ENCODE data around the gene ARHGAP35.
"Not testable (repeated sequence)": the region's sequence is repeated elsewhere in the genome, so short reads cannot be mapped to it uniquely, and the experiment has no call there.

Gene ARHGAP35

DNA sequence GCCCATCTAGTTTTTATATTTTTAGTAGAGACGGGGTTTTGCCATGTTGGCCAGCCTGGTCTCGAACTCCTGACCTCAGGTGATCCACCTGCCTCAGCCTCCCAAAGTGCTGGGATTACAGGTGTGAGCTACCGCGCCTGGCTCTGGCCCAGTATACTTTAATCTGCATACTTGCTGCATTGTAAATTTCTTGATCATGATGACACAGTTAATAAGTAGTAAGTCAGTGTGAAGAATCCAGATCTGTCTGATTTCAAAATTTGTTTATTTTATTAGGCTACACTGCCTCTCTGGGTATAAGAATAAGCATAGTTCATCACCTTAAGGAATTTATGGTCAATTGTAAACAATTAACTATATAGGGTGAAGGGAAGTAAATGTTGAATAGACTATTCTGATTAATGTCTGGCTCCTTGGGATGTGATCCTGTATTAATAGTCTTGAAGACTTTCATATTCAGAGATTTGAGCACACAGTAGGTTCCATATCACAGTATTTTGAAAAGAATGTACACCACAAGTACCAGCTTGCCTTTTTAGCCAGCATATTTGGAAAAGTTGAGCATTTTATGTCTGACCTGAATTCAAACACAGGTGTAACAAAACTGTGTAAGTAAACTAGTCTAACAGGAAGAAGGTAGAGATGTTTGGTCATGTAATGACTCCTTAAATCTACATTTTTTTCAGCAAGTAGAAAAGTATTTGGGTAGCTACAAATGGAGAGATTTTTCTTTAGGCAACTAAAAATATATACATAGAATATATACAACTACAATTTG is 7.4 kb downstream of the ARHGAP35 start:
- DNase-seq (ENCODE audit: low read depth in 4 of 4, low spot score in 1 of 4) = no peak

DNA sequence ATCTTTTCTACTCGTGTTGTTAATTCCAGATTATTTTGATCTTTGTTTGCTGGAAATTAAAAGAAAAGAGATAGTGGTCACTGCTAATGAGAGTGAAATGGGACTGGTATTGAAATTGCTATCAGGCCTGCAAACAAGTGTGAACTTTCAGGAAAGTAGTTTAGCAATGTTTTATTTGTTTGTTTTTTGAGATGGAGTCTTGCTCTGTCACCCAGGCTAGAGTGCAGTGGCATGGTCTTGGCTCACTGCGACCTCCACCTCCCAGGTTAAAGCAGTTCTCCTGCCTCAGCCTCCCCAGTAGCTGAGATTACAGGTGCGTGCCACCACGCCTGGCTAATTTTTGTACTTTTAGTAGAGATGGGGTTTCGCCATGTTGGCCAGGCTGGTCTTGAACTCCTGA is 10.4 kb downstream of the ARHGAP35 start:
- DNase-seq (ENCODE audit: low read depth in 4 of 4, low spot score in 1 of 4) = not testable (repeated sequence)

DNA sequence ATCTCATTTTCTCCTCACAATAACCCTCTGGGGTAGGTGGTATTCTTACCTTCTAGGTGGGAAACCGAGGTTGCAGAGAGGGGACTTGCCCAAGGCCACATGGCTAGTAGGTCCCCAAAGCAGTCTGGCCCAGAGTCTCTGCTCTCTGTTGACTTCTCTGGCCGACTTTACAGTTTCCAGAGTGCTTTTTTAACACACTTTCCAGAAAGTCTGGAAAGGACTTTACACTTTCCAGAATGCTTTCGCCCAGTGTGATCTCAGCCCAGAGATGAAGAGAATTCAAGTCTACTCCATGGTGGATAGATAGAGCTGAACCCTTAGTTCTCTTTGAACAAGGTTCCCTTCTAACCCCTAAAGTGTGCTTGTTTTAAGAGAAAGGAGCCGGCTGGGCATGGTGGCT is 12.2 kb downstream of the ARHGAP35 start:
- DNase-seq (ENCODE audit: low read depth in 4 of 4, low spot score in 1 of 4) = no peak

DNA sequence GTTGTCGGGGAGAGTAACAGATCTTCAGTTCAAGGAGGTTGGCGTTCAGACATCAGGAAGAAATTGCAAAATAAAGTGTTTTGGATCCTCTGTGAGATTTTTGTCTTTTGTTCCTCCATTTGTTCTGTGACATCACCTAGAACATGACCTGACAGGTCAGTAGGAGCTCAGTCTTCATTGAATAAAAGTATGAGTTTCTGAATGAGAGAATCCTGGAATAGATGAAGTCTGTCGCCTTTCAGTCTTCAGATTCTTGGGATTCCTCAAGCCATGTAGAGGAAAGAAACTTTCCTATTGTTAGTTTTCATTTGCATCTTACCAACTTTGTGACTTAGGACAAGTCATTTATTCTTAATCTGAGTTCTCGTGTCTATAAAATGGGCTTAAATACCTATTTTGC is 14.4 kb downstream of the ARHGAP35 start:
- no peak for DNase-seq (ENCODE audit: low read depth in 4 of 4, low spot score in 1 of 4)

DNA sequence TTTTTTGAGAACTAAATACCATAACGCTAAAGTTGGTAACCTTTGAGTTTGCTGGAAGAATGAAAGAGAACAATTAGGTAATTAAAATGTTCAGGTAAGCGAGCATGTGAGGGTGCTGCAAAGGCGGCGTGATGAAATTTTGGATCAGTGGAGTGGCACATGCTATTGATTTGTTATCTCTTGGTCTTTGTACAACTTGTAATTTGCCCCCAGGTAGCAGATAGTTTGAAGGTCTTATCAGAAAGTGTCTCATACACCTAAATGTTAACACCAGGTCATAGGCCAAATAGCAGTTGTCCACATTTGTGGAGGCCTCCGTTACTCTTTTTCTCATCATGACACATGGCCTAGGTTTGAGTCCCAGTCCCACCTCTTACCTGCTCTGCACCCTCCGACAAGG is 14.9 kb downstream of the ARHGAP35 start:
- no peak for DNase-seq (ENCODE audit: low read depth in 4 of 4, low spot score in 1 of 4)

DNA sequence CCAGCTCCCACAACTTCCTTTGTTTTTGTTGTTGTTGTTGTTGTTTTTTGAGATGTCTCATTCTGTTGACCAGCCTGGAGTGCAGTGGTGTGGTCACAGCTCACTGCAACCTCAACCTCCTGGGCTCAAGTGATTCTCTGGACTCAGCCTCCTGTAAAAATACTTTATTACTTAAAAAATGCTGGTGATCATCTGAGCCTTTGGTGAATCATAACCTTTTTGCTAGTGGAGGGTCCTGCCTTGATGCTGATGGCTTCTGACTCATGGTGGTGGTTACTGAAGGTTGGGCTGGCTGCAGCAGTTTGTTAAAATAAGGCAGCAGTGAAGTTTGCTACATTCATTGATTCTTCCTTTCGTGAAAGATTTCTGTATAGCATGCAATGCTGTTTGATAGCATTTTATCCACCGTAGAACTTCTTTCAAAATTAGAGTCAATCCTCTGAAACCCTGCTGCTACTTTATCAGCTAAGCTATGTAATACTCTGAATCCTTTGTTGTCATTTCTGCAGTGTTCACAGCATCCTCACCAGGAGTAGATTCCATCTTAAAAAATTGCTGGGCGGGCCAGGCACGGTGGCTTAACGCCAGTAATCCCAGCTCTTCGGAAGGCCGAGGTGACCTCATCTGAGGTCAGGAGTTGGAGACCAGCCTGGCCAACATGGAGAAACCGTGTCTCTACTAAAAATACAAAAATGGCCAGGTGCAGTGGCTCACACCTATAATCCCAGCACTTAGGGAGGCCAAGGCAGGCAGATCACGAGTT is 18.0 kb downstream of the ARHGAP35 start:
- no peak for DNase-seq (ENCODE audit: low read depth in 4 of 4, low spot score in 1 of 4)

DNA sequence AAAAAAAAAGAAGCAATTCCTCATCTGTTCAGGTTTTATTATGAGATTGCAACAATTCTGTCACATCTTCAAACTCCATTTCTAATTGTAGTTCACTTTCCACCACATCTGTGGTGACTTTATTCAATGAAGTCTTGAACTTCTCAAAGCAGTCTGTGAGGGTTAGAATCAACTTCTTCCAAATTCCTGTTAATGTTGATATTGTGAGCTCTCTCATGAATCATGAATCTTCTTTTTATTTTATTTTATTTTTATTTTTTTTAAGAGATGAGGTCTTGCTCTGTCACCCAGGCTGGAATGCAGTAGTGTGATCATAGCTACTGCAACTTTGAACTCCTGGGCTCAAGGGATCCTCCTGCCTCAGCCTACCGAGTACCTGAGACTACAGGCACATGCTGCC is 19.6 kb downstream of the ARHGAP35 start:
- no peak for DNase-seq (ENCODE audit: low read depth in 4 of 4, low spot score in 1 of 4)

DNA sequence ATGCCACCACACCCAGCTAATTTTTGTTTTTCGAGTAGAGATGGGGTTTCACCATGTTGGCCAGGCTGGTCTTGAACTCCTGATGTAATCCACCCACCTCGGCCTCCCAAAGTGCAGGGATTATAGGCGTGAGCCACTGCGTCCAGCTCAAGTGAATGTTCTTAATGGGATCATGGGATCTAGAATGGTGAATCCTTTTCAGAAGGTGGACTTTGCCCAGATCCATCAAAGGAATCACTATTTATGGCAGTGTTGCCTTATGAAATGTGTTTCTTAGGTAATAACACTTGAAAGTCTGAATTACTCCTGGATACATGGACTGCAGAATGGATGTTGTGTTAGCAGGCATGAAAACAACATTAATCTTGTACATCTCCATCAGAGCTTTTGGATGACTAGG is 20.3 kb downstream of the ARHGAP35 start:
- DNase-seq (ENCODE audit: low read depth in 4 of 4, low spot score in 1 of 4) = no peak

DNA sequence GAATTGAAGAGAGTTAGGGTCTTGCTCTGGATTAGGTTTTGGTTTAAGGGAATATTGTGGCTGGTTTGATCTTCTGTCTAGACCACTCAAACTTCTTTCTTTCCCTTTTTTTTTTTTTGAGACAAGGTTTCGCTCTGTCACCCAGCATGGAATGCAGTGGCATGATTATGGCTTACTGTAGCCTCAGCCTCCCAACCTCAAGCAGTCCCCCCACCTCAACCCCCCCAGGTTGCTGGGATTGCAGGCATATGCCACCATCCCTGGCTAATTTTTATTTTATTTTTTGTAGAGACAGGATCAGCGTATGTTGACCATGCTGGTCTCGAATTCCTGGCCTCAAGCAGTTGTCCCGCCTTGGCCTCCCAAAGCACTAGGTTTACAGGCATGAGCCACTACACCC is 21.2 kb downstream of the ARHGAP35 start:
- DNase-seq (ENCODE audit: low read depth in 4 of 4, low spot score in 1 of 4) = no peak

DNA sequence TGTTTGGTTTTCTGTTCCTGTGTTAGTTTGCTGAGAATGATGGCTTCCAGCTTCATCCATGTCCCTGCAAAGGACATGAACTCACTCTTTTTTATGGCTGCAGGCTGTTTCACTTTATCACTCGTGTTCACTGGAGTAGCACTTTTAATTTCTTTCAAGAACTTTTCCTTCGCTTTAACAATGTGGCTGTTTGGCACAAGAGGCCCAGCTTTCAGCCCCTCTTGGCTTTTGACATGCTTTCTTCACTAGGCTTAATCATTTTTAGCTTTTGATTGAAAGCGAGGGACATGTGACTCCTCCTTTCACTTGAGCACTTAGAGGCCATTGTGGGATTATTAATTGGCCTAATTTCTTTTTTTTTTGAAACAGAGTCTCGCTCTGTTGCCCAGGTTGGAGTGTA is 22.0 kb downstream of the ARHGAP35 start:
- not testable (repeated sequence) for DNase-seq (ENCODE audit: low read depth in 4 of 4, low spot score in 1 of 4)

DNA sequence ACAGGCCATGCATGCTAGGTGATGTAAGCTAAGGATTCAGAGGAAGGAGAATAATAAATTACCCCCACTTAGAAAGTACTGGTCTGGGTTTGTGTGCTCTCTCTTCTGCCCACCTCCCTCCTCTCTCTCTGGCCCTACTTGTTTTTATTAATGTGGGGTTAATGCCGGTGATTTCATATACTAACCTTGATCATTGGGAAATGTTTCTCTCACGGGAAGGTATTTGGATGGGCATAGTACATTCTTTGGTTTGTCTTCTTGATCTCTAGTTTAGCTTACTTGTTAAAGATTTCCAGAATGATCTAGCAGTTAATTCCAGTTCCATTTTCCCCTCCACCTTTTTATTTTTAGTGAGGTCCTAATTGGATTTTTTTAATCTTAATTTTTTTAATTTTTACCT is 24.6 kb downstream of the ARHGAP35 start:
- no peak for DNase-seq (ENCODE audit: low read depth in 4 of 4, low spot score in 1 of 4)

DNA sequence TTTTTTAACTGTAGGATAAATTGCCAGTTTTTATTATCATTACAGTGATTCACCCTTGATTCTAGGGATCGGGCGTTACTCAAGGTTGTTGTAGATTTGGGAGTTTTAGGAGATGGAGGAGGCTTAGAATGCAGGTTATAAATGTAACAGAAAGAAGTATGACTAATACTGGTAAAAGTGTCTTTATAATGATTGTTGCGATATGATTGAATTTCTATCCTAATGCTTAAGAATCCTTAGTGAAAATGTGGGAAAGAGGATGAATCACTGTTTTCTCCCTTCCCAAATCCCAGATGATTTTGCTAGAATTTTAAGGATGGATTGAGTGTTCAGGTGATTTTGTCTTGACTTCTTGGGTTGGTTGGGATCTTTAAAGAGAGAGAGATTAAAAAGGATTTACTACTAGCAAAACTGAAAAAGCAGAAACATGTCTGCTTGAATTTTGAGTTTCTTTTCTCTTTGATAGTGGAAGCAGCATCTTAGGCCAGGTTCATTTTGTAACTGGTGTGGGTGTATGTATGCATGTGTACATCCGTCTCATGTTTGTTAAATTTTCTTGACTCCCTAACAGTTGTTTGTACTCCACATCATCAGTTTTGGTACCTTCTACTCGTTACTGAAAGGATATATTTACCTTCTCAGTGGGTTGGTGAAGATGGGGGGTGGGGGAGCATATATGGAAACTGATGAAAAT is 25.9 kb downstream of the ARHGAP35 start:
- no peak for DNase-seq (ENCODE audit: low read depth in 4 of 4, low spot score in 1 of 4)

DNA sequence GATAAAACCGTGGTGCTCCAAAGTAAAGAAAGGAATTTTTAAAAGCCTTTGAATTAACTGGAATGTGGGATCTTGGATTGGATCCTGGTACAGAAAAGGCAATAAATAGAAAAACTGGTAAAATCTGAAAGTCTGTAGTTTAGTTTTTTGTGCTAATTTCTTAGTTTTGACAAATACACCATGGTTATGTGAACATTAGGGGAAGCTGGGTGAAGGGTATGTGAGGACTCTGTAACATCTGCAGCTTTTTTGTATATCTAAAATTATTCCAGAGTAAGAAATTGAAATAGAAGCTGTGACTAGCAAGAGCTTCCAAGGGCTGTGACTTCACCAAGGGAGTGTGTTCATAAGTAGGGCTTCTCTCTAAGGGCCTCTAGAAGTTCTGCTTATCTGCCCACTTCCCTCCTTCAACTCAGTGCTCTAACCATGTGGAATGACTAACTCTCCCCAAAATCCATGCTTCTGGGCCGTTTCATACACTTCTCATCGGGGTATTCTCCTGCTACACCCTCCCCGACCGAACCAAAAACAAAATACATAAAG is 26.5 kb downstream of the ARHGAP35 start:
- no peak for DNase-seq (ENCODE audit: low read depth in 4 of 4, low spot score in 1 of 4)

DNA sequence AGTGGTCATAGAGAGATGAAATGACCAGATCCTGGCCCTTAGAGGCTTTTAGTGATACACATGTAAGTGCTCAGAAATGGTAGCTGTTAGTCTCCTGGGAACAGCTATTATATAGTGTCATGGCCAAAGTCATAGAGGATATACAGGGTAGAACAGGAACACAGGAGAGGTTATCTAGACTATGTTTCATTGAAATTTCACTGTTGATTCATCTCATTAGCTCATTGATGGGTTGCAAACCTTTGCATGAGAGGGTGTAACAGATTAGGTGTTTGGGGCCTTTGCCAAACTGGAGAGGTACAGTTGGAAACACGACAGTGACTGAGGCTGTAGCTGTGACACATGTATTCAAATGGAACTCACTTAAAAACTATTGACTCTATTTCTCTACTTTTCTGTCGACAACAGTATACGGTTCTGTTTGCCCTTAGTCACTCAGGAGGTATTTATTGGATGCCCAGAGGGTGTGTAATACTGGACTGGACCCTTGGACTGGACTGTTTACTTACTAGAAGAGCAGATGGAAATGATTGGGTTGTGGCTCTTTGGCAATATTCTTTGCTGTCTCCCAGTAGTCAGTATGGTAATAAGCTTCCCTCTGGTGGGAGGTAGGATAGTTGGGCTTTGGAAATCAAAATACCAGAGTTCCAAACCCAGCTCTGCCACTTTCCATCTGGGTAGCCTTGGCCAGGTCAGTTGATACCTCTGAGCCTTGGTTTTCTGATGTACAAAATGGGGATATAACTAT is 29.8 kb downstream of the ARHGAP35 start:
- no peak for DNase-seq (ENCODE audit: low read depth in 4 of 4, low spot score in 1 of 4)

DNA sequence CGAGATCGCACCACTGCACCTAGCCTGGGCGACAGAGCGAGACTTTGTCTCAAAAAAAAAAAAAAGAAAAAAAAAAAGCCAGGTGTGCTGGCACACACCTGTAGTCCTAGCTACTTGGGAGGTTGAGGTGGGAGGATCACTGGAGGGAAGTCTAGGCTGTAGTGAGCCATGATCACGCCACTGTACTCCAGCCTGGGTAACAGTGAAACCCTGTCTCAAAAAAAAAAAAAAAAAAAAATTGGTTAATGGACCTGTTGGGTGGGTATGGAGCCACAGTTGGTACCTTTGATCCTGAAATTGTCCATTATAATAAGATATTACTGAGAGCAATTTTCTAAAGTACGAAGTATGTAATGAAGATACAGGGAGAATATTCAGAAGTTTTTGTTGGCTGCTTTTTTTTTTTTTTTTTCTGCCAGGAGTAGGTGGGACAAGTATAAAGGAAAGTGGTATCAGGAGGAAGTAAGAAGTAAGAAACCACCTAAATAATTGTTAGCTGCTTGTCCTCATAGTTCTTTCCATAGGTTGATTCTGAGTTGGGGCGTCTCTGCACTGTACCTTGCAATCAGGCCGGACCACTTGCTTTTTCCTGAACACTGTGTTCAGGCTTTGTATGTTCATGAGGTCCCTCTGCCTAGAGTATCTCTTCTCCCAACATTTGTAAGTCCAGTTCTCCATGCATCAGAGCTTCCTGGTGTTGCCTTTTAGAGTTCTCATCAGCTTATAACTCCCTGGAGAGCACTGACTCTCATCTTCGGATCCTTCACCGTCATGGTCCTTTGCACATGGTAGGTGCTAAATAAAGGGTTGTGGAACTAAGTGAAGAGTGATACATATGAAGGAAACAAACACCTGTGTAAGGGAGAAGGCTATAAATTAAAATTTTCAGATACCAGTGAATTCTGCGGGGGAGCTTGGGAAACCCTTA is 31.7 kb downstream of the ARHGAP35 start:
- DNase-seq (ENCODE audit: low read depth in 4 of 4, low spot score in 1 of 4) = no peak

DNA sequence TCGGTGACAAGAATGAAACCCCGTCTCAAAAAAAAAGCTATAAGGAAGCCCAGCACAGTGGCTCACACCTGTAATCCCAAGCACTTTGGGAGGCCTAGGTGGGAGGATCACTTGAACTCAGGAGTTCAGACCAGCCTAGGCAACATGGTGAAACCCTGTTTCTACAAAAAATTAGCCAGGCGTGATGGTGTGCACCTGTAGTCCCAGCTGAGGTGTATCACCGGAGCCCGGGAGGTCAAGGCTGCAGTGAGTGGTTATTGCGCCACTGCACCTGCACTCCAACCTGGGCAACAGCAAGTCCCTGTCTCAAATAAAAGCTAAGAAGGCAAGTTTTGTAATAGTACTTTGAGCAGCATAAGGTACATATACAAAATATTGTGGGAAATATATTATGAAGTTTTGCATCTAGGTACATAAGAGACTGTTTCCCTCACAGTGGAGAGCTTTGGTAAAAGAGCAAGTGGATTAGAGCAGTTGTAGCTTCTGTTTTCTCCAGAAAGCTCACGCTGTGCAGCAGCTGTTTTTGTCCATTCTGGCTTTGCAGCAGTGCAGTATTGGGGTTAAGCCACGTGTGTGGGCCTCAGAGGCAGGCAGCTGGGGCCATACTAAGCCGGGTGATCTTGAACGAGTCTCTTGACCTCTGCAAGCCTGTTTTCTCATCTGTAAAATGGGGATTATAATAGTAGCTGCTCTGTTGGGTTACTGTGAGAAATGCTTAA is 35.4 kb downstream of the ARHGAP35 start:
- no peak for DNase-seq (ENCODE audit: low read depth in 4 of 4, low spot score in 1 of 4)

DNA sequence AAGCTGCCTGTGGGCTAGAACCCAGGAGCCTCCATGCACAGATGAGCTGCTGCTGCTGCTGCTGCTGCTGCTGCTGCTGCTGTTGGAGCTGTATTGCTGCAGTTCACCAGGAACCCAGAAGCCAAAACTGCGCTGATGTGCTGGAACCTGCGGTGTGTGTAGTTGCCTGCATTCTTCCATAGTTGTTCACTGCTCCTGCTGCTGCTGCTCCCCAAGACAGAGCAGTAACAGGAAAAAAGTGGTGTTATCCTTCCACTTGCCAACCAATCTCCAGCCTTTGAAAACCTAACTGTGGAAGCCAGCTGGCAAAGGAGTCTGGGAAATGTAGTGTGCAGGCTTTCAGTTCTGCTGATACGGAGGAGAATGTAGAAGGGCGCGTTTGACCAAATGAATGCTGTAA is 37.9 kb downstream of the ARHGAP35 start:
- DNase-seq (ENCODE audit: low read depth in 4 of 4, low spot score in 1 of 4) = no peak

DNA sequence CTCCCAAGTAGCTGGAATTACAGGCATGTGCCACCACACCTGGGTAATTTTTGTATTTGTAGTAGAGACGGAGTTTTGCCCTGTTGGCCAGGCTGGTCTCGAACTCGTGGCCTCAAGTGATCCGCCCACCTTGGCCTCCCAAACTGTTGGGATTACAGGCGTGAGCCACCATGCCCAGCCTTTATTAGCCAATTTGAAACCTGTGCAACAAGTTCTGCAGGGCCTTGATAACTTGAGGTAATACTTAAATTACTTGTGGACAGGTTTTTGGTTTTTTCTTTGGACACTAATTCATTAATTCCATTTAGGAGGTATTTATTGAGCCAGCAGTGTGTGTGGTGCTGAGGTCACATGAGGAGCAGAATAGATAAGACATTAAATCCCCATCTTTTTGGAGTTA is 39.5 kb downstream of the ARHGAP35 start:
- DNase-seq (ENCODE audit: low read depth in 4 of 4, low spot score in 1 of 4) = no peak

DNA sequence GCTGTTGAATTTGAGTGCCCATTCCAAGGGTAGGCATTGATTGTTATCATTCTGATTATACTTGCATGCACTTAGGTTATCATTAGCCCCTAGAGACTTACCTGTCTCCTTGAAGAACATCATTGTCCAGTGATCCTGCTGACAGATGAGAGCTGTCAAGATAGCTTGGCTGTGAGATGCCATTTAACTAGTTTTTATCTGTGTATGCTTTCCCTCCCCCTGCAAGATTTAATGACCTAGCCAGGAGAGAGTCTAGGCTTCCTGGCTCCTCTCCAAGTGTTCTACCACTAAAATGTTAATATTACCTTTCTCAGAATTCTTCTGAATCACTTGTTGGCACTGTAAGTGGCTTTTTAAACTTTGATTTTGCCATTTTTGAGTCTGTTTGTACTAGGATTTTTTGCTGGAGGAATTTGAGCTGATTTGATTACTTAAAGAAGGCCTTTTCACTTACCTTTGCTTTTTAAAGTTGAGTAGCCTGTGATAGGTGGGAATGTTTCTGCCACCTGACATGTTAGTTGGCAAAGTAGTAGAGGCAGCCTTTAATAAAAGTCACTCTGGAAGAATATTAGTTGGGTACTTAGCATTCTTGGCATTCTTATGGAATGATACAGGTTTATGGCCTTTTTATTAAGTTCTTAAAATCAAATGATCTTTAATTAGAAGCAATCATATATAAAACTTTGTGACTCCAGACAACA is 41.1 kb downstream of the ARHGAP35 start:
- no peak for DNase-seq (ENCODE audit: low read depth in 4 of 4, low spot score in 1 of 4)

Data from stimulated activated CD4-positive, alpha-beta T cell treated with anti-CD3 and anti-CD28 coated beads, Interleukin-1b, Interleukin-23, amount 100 ng/mL, for 24 hours (primary cell).